IgD-negative memory B cell (primary cell): Measurements from ENCODE around the gene SLC25A41. TPM values are rescaled to one million over a fixed set of nuclear protein-coding genes. Genes with fewer than 3 reads are reported as not detected.

ENCODE experiments used
- H3K27ac Mint-ChIP-seq, 3 donors: one replicate each; pipeline ENCODE4 v1.8.0; 2020 to 2022; ENCODE audit warnings: mild to moderate bottlenecking in 3 of 3, mixed read lengths in 3 of 3, moderate library complexity in 1 of 3
- H3K27me3 Mint-ChIP-seq: one replicate; pipeline ENCODE4 v1.8.0; 2021; ENCODE audit warnings: mixed read lengths
- H3K36me3 Mint-ChIP-seq: one replicate; pipeline ENCODE4 v1.8.0; 2020; ENCODE audit warnings: mild to moderate bottlenecking, mixed read lengths
- H3K4me1 Mint-ChIP-seq, 3 donors: one replicate each; pipeline ENCODE4 v1.8.0; 2020 to 2022; ENCODE audit warnings: mixed read lengths in 3 of 3, mild to moderate bottlenecking in 1 of 3
- H3K4me3 Mint-ChIP-seq, 4 donors: one replicate each; pipeline ENCODE4 v1.8.0; 2020 to 2022; ENCODE audit warnings: mild to moderate bottlenecking in 4 of 4, mixed read lengths in 4 of 4, moderate library complexity in 3 of 4
- H3K9me3 Mint-ChIP-seq, 3 donors: one replicate each; pipeline ENCODE4 v1.8.0; 2020 to 2021; ENCODE audit warnings: mixed read lengths in 3 of 3, mild to moderate bottlenecking in 1 of 3
- polyA plus RNA-seq: library from polyadenylated mRNA; unstranded; fragments of 300-500 nt; fragmentation: Illumina TruSeq; gene quantifications from one replicate; pipeline ENCODE4 v1.2.3, GENCODE V29; 2021

The SLC25A41 gene
- polyA plus RNA-seq, 1 donor from 2014 or later, result not detected

- Mint-ChIP-seq H3K9me3 (no peaks in the 10 kb centered on the region), H3K36me3 (peaks cover 8% of the 10 kb centered on the region)
These were observed 41.1 kb downstream of the SLC25A41 start for GRCh38 chr19:6392221-6393073.

GRCh38 chr19:6387372-6387771 lies 46.2 kb downstream of the SLC25A41 start:
- Mint-ChIP-seq H3K27ac (peak overlapping the region in 1 of 3 donors; percentile 87), H3K4me1 (peaks cover 10 to 11% (median 11%) of the 10 kb centered on the region in 3 donors), H3K4me3 (peak overlapping the region in 1 of 4 donors; percentile 16), H3K9me3 (no peaks in the 10 kb centered on the region), H3K36me3 (peaks cover 8% of the 10 kb centered on the region), H3K27me3 (no peaks in the 10 kb centered on the region)

More at GRCh38 chr19:6392221-6393073, 41.1 kb downstream of the SLC25A41 start:
- Mint-ChIP-seq H3K4me1 (peaks cover 14 to 22% (median 16%) of the 10 kb centered on the region in 3 donors), H3K27ac (peak overlapping the region; percentile 97 to 100 (median 99)), H3K4me3 (peak overlapping the region; percentile 95 to 100 (median 98)), H3K27me3 (no peaks in the 10 kb centered on the region)

GRCh38 chr19:6384381-6384780 lies 49.2 kb downstream of the SLC25A41 start:
- H3K27ac Mint-ChIP-seq, result peak overlapping the region in 1 of 3 donors; percentile 39
- H3K4me1 Mint-ChIP-seq, result no peaks in the 10 kb centered on the region
- H3K27me3 Mint-ChIP-seq, result no peaks in the 10 kb centered on the region
- peak overlapping the region in 1 of 4 donors; percentile 29 for H3K4me3 Mint-ChIP-seq
- no peaks in the 10 kb centered on the region for H3K9me3 Mint-ChIP-seq
- H3K36me3 Mint-ChIP-seq, result peaks cover 8% of the 10 kb centered on the region

- Mint-ChIP-seq H3K27ac (no peak overlapping the region), H3K4me3 (no peak overlapping the region), H3K4me1 (no peaks in the 10 kb centered on the region), H3K9me3 (no peaks in the 10 kb centered on the region), H3K36me3 (peaks cover 5% of the 10 kb centered on the region), H3K27me3 (no peaks in the 10 kb centered on the region)
These were observed 50.4 kb downstream of the SLC25A41 start for GRCh38 chr19:6383188-6383587.

GRCh38 chr19:6381030-6381750 lies 52.4 kb downstream of the SLC25A41 start:
- Mint-ChIP-seq H3K9me3 (no peaks in the 10 kb centered on the region), H3K27ac (no peak overlapping the region), H3K4me1 (peaks cover 0 to 3% (median 0%) of the 10 kb centered on the region in 3 donors), H3K36me3 (peaks cover 5% of the 10 kb centered on the region), H3K4me3 (no peak overlapping the region), H3K27me3 (no peaks in the 10 kb centered on the region)

GRCh38 chr19:6379744-6380143 lies 53.8 kb downstream of the SLC25A41 start:
- H3K27ac Mint-ChIP-seq, result no peak overlapping the region
- H3K9me3 Mint-ChIP-seq, result no peaks in the 10 kb centered on the region
- H3K27me3 Mint-ChIP-seq, result no peaks in the 10 kb centered on the region
- H3K4me1 Mint-ChIP-seq, result peaks cover 0 to 3% (median 0%) of the 10 kb centered on the region in 3 donors
- H3K4me3 Mint-ChIP-seq, result peak overlapping the region in 1 of 4 donors; percentile 35
- H3K36me3 Mint-ChIP-seq, result peaks cover 5% of the 10 kb centered on the region

GRCh38 chr19:6378486-6378885 lies 55.1 kb downstream of the SLC25A41 start:
- H3K4me1 Mint-ChIP-seq, result peaks cover 0 to 5% (median 0%) of the 10 kb centered on the region in 3 donors
- H3K27ac Mint-ChIP-seq, result no peak overlapping the region
- no peaks in the 10 kb centered on the region for H3K27me3 Mint-ChIP-seq
- no peaks in the 10 kb centered on the region for H3K9me3 Mint-ChIP-seq
- no peak overlapping the region for H3K4me3 Mint-ChIP-seq
- H3K36me3 Mint-ChIP-seq, result peaks cover 5% of the 10 kb centered on the region

- H3K4me3 Mint-ChIP-seq, result no peak overlapping the region
- peaks cover 5% of the 10 kb centered on the region for H3K36me3 Mint-ChIP-seq
- no peaks in the 10 kb centered on the region for H3K9me3 Mint-ChIP-seq
- H3K27me3 Mint-ChIP-seq, result no peaks in the 10 kb centered on the region
- H3K4me1 Mint-ChIP-seq, result peaks cover 0 to 5% (median 0%) of the 10 kb centered on the region in 3 donors
- H3K27ac Mint-ChIP-seq, result no peak overlapping the region
These were observed 55.5 kb downstream of the SLC25A41 start for GRCh38 chr19:6378041-6378440.

GRCh38 chr19:6376512-6377190 lies 56.9 kb downstream of the SLC25A41 start:
- H3K27ac Mint-ChIP-seq, result no peak overlapping the region
- H3K4me3 Mint-ChIP-seq, result no peak overlapping the region

More at GRCh38 chr19:6376512-6377190, 56.9 kb downstream of the SLC25A41 start:
- H3K4me1 Mint-ChIP-seq, result peaks cover 4 to 8% (median 5%) of the 10 kb centered on the region in 3 donors
- H3K27me3 Mint-ChIP-seq, result no peaks in the 10 kb centered on the region
- peaks cover 5% of the 10 kb centered on the region for H3K36me3 Mint-ChIP-seq
- H3K9me3 Mint-ChIP-seq, result no peaks in the 10 kb centered on the region

Other genes starting within 250 kb of the SLC25A41 start
- gene MLLT1, start 153.8 kb downstream of the SLC25A41 start, polyA plus RNA-seq, result 1.7 TPM
- not detected for gene ACER1, start 100.2 kb downstream of the SLC25A41 start, polyA plus RNA-seq
- gene CLPP, start 72.2 kb downstream of the SLC25A41 start, polyA plus RNA-seq, result 103 TPM
- gene ALKBH7, start 61.0 kb downstream of the SLC25A41 start, polyA plus RNA-seq, result 96.4 TPM
- 0.65 TPM for gene PSPN, start 57.8 kb downstream of the SLC25A41 start, polyA plus RNA-seq
- 25.4 TPM for gene GTF2F1, start 40.6 kb downstream of the SLC25A41 start, polyA plus RNA-seq
- gene KHSRP, start 9.0 kb downstream of the SLC25A41 start, polyA plus RNA-seq, result 18.7 TPM
- 28.2 TPM for gene SLC25A23, start 26.0 kb upstream of the SLC25A41 start, polyA plus RNA-seq
- gene CRB3, start 30.5 kb upstream of the SLC25A41 start, polyA plus RNA-seq, result 4.2 TPM
- 80.7 TPM for gene DENND1C, start 48.0 kb upstream of the SLC25A41 start, polyA plus RNA-seq
- 14.6 TPM for gene TUBB4A, start 68.5 kb upstream of the SLC25A41 start, polyA plus RNA-seq
- gene TNFSF9, start 97.3 kb upstream of the SLC25A41 start, polyA plus RNA-seq, result 14.7 TPM
- gene CD70, start 157.4 kb upstream of the SLC25A41 start, polyA plus RNA-seq, result 28.4 TPM
- 0.25 TPM for gene TNFSF14, start 236.4 kb upstream of the SLC25A41 start, polyA plus RNA-seq